ENCODE data around the gene FAM222B. TPM values are rescaled to one million over a fixed set of nuclear protein-coding genes. Genes with fewer than 3 reads are reported as not detected.

Gene FAM222B
- total and polyA plus RNA-seq, 4 donors: 2.8 to 5.4 (median 4.1) TPM

DNA sequence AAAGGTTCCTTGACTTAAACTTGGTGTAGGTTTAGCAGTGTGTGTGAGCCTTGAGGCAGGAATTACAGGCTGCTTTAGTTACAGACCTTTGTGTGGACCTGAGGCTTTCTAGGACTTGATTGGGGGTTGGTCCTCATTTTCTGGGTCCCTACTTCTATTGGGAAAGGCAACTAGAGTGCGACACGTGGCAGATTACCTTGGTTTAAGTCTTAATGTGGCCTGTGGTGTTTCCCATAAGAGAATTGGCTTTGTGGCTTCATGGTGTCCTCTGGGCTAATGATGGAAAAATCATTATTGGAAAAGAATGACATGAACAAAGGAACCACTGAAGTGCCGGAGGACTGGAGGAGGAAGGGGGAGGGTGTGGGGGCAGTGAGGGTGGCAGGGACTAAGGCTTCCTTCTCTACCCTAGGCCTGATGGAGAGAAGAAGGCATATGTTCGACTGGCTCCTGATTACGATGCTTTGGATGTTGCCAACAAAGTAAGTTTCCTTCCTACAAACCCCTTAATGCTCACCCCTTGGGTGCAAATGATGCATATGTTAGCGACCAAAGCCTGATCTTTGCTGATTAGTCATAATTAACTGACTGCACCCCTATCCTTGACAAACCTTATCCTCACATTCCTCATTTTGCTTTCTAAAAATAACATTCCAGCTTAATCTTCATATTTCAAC is 119.3 kb downstream of the FAM222B start:
- Histone ChIP-seq H3K27me3 (ENCODE audit: control insufficient read depth in 4 of 4, insufficient read depth in 4 of 4, low read length in 3 of 4) (no peaks in the 10 kb centered on the region), H3K36me3 (ENCODE audit: control insufficient read depth in 4 of 4, insufficient read depth in 3 of 4, low read depth in 1 of 4, low read length in 3 of 4) (peaks cover 10 to 28% (median 22%) of the 10 kb centered on the region in 4 donors), H3K4me3 (ENCODE audit: low read depth in 1 of 3, low read length in 3 of 3) (no peak overlapping the region), H3K27ac (ENCODE audit: low read depth in 1 of 2, low read length in 2 of 2) (no peak overlapping the region), H3K9me3 (ENCODE audit: control insufficient read depth in 4 of 4, low read length in 3 of 4) (no peaks in the 10 kb centered on the region), H3K4me1 (ENCODE audit: control insufficient read depth in 4 of 4, insufficient read depth in 4 of 4, low read length in 3 of 4) (peaks cover 6 to 51% (median 32%) of the 10 kb centered on the region in 4 donors), H3K9ac (ENCODE audit: low read depth in 1 of 2, low read length in 2 of 2) (no peak overlapping the region)
- 82% methylated on average over 6 of the region's 6 CpGs for WGBS
- no peak for TF ChIP-seq GABPA (IDR thresholded peaks at IDR 0.05 in 1 of 2, conservative IDR thresholded peaks at IDR 0.05 in 1 of 2)
- TF ChIP-seq, protein P1, sequence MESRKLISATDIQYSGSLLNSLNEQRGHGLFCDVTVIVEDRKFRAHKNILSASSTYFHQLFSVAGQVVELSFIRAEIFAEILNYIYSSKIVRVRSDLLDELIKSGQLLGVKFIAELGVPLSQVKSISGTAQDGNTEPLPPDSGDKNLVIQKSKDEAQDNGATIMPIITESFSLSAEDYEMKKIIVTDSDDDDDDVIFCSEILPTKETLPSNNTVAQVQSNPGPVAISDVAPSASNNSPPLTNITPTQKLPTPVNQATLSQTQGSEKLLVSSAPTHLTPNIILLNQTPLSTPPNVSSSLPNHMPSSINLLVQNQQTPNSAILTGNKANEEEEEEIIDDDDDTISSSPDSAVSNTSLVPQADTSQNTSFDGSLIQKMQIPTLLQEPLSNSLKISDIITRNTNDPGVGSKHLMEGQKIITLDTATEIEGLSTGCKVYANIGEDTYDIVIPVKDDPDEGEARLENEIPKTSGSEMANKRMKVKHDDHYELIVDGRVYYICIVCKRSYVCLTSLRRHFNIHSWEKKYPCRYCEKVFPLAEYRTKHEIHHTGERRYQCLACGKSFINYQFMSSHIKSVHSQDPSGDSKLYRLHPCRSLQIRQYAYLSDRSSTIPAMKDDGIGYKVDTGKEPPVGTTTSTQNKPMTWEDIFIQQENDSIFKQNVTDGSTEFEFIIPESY (IDR thresholded peaks at IDR 0.05): no peak
- no peak for TF ChIP-seq HNF4A (conservative IDR thresholded peaks at IDR 0.05)
- no peak for TF ChIP-seq TAF1 (conservative IDR thresholded peaks at IDR 0.05)
- no peak for TF ChIP-seq SP1 (IDR thresholded peaks at IDR 0.05)
- TF ChIP-seq NR2F2 (IDR thresholded peaks at IDR 0.05): no peak
- TF ChIP-seq, protein P2, sequence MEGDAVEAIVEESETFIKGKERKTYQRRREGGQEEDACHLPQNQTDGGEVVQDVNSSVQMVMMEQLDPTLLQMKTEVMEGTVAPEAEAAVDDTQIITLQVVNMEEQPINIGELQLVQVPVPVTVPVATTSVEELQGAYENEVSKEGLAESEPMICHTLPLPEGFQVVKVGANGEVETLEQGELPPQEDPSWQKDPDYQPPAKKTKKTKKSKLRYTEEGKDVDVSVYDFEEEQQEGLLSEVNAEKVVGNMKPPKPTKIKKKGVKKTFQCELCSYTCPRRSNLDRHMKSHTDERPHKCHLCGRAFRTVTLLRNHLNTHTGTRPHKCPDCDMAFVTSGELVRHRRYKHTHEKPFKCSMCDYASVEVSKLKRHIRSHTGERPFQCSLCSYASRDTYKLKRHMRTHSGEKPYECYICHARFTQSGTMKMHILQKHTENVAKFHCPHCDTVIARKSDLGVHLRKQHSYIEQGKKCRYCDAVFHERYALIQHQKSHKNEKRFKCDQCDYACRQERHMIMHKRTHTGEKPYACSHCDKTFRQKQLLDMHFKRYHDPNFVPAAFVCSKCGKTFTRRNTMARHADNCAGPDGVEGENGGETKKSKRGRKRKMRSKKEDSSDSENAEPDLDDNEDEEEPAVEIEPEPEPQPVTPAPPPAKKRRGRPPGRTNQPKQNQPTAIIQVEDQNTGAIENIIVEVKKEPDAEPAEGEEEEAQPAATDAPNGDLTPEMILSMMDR (IDR thresholded peaks at IDR 0.05; ENCODE audit: low read depth, low read length, missing input control): no peak
- TF ChIP-seq FOXA2 (IDR thresholded peaks at IDR 0.05): no peak
- no peak for TF ChIP-seq EGR1 (IDR thresholded peaks at IDR 0.05; ENCODE audit: low read depth in 2 of 2)
- TF ChIP-seq, protein P3, sequence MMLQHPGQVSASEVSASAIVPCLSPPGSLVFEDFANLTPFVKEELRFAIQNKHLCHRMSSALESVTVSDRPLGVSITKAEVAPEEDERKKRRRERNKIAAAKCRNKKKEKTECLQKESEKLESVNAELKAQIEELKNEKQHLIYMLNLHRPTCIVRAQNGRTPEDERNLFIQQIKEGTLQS (IDR thresholded peaks at IDR 0.05): no peak
- TF ChIP-seq, protein P4, sequence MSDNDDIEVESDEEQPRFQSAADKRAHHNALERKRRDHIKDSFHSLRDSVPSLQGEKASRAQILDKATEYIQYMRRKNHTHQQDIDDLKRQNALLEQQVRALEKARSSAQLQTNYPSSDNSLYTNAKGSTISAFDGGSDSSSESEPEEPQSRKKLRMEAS (IDR thresholded peaks at IDR 0.05): no peak
- no peak for TF ChIP-seq JUND (IDR thresholded peaks at IDR 0.05)
- TF ChIP-seq, protein P5, sequence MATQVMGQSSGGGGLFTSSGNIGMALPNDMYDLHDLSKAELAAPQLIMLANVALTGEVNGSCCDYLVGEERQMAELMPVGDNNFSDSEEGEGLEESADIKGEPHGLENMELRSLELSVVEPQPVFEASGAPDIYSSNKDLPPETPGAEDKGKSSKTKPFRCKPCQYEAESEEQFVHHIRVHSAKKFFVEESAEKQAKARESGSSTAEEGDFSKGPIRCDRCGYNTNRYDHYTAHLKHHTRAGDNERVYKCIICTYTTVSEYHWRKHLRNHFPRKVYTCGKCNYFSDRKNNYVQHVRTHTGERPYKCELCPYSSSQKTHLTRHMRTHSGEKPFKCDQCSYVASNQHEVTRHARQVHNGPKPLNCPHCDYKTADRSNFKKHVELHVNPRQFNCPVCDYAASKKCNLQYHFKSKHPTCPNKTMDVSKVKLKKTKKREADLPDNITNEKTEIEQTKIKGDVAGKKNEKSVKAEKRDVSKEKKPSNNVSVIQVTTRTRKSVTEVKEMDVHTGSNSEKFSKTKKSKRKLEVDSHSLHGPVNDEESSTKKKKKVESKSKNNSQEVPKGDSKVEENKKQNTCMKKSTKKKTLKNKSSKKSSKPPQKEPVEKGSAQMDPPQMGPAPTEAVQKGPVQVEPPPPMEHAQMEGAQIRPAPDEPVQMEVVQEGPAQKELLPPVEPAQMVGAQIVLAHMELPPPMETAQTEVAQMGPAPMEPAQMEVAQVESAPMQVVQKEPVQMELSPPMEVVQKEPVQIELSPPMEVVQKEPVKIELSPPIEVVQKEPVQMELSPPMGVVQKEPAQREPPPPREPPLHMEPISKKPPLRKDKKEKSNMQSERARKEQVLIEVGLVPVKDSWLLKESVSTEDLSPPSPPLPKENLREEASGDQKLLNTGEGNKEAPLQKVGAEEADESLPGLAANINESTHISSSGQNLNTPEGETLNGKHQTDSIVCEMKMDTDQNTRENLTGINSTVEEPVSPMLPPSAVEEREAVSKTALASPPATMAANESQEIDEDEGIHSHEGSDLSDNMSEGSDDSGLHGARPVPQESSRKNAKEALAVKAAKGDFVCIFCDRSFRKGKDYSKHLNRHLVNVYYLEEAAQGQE (IDR thresholded peaks at IDR 0.05): no peak
- TF ChIP-seq HNF4G (IDR thresholded peaks at IDR 0.05): no peak
- TF ChIP-seq RXRA (IDR thresholded peaks at IDR 0.05): no peak
- TF ChIP-seq FOXA1 (IDR thresholded peaks at IDR 0.05): no peak
- no peak for TF ChIP-seq RAD21 (IDR thresholded peaks at IDR 0.05)
- no peak for DNase-seq (ENCODE audit: low spot score)

Data from liver (tissue), 9 donors.